Measurements from ENCODE around the gene HSPA1L.
"Not testable (repeated sequence)": the region's sequence is repeated elsewhere in the genome, so short reads cannot be mapped to it uniquely, and the experiment has no call there.

Gene HSPA1L

DNA sequence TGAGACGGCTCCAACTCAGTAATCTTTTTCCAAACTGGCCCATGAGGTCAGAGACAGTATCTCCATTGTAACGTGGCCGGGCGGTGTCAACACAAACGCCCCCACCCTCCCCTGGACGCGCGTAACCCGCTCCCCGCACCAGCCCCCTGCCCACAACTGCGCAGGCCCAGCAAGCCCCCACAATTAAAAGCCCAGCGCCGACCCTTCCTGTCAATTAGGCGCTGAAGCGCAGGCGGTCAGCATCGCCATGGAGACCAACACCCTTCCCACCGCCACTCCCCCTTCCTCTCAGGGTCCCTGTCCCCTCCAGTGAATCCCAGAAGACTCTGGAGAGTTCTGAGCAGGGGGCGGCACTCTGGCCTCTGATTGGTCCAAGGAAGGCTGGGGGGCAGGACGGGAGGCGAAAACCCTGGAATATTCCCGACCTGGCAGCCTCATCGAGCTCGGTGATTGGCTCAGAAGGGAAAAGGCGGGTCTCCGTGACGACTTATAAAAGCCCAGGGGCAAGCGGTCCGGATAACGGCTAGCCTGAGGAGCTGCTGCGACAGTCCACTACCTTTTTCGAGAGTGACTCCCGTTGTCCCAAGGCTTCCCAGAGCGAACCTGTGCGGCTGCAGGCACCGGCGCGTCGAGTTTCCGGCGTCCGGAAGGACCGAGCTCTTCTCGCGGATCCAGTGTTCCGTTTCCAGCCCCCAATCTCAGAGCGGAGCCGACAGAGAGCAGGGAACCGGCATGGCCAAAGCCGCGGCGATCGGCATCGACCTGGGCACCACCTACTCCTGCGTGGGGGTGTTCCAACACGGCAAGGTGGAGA lies at the start of gene HSPA1L, which contains the start of gene HSPA1A:
Gene HSPA1L, minus strand, starts transcription at position 259 of the 814 bp plus-strand sequence. CDS start 3,311 bp downstream, outside the sequence.
Gene HSPA1A, plus strand, starts transcription at position 519 of the 814 bp plus-strand sequence. Its CDS starts 214 bp downstream, at position 733.
- DNase-seq: peak; percentile 93

DNA sequence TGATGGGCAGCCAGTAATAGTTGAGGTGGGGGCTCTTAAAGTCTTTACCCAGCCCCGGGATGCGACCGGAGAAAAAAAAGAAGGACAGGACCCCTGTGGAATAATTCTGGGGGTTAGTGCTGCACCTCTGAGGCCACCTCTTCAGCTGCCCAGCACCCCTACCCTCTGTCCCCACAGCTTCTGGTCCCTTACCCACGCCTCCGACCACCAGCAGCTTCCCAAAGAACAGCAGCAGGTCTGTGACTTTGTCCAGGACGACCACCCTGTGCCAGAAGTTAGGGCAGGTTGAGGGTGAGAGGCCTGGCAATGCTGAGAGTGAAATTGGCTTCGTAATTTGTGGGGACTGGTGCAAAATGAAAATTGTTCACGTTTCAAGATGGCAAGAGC lies 49.7 kb upstream of the HSPA1L start:
- no peak for DNase-seq

DNA sequence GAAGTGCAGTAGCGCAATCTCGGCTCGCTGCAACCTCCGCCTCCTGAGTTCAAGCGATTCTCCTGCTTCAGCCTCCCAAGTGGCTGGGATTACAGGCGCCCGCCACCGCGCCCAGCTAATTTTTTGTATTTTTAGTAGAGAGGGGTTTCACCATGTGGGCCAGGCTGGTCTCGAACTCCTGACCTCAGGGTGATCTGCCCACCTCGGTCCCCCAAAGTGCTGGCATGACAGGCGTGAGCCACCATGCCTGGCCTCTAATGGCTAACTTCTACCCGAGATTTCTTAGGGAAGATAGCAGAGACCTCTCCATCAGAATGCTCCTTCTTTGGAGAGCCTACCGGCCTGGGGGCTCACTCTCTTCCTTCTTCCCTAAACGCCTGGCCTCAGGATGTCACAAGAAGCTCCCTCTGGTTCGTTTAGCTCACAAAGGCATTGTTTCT lies 49.1 kb upstream of the HSPA1L start:
- not testable (repeated sequence) for DNase-seq

DNA sequence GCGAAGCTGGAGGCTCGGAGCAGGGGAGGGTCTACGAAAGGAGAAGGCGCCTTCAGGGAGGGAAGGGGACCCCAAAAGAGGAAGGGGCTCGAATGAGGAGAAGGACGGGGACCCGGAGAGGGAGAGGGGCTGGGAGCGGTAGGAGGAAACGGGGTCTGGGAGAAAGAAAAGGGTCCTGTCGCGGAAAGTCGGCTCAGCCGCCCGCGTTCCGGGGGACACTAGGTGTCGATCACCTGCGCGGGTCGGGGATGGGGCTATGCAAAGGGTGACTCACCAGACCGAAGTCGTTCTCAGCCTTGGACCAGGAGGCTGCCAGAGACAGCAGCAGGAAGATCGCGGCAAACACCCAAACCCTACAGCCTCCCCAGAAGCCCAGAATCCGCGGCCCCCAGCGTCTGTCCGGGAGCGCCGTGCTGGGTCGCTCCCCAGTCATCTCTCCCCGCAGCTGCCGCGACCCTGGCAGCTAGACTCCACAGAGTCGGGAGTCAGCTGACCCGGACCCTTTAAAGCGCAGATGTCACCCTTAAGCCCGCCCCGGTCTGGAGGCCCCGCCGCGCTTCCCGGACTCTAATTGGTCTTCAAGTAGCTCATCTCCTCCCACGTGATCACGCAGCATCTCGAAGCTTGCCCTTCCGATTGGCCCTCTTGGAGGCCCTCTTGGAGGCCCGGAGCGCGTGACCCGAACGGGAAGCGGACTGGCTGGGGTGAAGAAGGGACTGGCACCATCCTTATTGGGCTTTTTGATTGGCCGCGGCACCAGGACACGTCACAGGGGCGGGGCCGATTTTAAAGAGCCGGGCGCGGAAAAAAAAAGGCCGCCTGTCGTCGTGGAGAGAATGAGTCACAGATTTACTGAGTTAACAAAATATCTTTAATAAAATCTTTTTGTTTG lies 47.5 kb upstream of the HSPA1L start, which contains the start of gene NEU1:
Gene NEU1, minus strand, starts transcription at position 478 of the 892 bp plus-strand sequence. Its CDS starts 45 bp downstream, at position 433.
- DNase-seq: peak; percentile 100

DNA sequence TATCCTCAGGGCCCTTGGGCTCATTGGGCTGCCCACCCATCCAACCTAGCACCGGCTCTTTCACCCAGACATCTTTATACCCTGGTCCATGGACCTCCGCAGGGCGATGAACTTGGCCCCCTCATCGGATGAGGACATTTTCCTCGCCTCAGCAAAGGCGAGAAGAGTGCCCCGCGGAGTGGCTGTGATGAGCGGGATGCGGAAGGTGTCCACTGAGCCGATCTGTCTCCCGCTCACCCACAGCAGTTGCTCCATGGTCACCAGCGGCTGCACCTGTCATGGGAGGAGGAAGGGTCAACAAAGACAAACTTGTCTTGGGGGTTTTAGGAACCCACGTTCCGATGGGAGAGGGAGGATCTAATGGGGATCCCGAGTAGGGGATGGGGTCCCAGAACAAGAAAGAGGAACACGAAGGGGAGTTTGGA lies 46.8 kb upstream of the HSPA1L start:
- no peak for DNase-seq

DNA sequence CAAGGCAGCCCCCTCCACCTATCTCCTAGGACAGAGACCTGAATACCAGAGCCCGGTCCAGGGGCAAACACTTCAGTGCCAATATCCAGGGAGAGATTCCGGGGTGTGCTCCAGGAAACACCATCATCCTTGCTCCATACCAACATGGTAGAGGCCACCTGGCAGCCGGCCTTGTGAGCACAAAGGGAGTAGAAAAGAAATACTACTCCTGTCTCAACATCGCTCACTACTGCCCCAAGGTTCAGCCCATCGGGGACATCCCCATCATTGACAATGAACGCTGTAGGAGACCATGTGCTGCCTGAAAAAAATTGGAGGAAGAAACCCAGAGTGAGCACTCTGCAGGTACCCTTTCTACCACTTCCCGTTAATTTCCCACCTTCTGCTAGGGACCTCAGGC lies 46.1 kb upstream of the HSPA1L start:
- no peak for DNase-seq

DNA sequence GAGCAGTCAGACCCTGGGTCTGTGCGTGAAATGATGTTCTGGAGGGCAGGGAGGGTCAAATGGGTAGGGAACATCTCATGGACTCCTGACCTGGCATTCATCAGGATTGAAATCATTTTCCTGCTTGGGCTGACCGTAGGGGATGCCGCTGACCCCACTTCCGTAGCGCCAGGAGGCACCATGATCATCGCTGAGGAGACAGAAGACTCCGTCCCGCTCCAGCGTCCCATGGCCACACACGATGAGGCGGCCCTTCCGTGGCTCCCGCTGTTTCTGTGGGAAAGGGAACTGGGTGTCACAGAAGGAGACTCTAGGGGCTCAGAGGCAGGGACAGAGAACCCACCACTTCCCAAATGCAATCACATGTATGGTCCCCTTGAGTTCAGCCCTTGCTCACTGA lies 45.3 kb upstream of the HSPA1L start:
- no peak for DNase-seq

DNA sequence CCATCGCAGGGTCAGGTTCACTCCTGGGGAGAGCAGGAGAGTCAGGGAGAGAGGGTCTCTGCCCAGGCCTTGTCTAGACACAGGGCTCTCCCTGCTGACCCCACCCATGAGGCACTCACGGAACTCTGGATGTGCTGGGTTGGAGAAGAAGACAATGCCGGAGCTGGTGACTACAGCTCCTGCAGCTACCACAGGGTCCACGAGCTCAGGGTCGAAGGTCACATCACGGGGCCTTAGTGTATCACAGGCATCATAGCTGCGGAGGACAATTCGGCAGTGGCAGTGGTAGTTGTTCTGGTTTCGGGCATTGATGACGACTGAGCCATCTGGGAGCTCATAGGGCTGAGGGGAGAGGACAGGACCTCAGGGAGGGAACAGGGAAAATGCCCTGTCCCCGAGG lies 44.8 kb upstream of the HSPA1L start:
- no peak for DNase-seq

DNA sequence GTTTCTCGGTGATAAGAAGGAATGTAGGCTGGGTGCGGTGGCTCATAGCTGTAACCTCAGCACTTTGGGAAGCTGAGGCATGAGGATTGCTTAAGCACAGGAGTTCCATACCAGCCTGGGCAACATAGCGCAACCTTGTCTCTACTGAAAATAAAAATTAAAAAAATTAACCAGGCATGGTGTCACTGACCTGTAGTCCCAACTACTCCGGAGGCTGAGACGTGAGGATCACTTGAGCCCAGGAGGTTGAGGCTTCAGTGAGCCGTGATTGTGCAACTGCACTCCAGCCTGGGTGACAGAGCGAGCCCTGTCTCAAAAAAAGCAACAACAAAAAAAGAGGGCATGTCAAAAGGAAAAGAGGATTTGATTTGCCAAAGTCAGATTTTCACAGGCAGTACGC lies 43.6 kb upstream of the HSPA1L start:
- no peak for DNase-seq

DNA sequence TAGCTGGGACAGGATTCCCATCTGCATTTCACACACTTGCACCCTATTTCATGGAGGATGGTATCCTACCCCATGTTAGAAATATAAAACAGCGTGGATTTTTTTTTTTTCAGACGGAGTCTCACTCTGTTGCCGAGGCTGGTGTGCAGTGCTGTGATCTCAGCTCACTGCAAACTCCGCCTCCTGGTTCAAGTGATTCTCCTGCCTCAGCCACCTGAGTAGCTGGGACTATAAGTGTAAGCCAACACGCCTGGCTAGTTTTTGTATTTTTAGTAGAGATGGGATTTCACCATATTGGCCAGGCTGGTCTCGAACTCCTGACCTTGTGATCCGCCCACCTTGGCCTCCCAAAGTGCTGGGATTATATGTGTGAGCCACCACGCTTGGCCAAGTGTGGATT lies 42.7 kb upstream of the HSPA1L start:
- not testable (repeated sequence) for DNase-seq

DNA sequence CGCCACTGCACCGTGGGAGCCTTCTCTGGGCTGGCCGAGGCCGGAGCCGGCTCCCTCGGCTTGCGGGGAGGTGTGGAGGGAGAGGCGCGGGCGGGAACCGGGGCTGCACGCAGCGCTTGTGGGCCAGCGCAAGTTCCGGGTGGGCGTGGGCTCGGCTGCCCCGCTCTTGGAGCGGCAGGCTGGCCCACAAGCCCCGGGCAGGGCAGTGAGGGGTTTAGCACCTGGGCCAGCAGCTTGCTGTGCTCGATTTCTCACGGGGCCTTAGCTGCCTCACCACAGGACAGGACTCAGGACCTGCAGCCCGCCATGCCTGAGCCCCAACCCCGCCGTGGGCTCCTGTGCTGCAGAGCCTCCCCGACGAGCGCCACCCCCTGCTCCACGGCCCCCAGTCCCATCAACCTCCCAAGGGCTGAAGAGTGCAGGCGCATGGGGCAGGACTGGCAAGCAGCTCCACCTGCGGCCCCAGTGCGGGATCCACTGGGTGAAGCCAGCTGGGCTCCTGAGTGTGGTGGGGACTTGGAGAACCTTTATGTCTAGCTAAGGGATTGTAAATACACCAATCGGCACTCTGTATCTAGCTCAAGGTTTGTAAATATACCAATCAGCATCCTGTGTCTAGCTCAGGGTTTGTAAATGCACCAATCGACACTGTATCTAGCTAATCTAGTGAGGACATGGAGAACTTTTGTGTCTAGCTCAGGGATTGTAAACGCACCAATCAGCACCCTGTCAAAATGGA lies 37.1 kb upstream of the HSPA1L start:
- not testable (repeated sequence) for DNase-seq

DNA sequence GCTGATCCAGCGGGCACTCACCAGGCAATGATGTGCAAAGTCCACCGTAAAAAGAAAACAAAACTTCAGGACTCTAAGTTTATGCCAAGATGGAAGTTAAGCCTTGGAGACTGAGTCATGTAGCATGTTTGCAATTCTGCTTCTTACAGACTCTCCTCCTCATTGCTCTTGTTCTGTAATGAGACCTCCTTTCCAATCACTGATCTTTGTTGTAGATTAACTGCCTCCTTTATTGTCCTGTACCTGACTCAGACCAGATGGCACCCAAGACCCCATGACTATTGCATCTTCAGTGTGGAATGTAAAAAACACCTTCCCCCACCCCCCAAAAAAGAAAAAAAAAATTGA lies 36.4 kb upstream of the HSPA1L start:
- no peak for DNase-seq

DNA sequence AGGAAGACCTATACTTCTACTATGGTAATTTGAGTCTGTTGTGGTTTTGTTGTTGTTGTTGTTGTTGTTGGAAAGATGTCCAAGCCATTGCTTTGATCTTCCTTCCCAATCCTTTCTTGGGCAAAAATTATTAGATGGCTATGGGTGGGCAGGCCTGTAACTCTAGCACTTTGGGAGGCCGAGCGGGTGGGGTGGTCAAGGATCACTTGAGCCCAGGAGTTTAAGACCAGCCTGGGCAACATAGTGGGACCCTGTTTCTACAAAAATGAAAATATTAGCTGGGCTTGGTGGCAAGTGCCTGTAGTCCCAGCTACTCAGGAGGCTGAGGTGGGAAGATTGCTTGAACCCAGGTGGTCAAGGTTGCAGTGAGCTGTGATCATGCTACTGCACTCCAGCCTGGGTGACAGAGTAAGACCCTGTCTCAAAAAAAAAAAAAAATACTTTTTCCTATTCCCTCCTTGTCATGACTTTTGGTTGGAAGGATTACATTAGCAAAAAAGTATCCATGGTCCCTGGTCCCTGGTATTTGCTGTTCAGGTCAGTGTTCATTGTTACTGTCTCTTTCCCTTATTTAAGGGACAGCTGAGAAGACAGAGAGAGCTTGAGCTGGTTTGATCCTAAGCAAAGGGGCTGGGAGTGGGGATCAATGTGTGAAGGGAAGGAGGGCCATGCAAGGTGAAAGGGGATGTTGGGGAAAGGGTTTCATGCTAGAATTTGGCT lies 35.8 kb upstream of the HSPA1L start:
- no peak for DNase-seq

DNA sequence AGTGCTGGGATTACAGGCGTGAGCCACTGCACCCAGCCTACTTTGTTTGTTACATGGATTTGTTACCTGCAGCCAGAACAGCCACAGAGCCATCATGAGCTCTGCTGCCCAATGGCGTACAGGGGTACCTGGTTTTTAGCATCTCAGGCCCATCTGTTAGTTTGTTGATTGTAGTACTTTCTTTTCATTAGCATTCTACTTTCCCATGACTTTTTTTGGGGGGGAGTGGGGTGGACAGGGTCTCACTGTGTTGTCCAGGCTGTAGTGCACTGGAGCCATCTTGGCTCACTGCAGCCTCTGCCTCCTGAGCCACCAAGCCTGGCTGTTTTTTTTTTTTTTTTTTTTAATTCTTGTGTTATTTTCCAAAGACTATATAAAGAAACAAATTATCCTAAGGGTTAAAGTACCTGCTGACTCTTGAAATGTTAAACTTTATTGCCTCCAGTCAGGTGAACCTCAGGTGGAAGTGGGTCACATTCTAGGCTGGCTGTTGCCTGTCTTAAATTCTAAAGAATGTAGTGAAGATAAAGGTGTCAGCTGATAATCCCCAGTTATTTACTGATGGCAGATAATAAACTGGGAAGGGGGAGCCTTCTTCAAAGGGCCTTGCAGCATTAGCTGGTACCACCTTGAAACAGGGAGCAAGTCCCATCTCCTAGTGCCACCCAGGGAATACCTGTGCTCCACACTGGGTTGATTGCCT lies 32.3 kb upstream of the HSPA1L start:
- no peak for DNase-seq

DNA sequence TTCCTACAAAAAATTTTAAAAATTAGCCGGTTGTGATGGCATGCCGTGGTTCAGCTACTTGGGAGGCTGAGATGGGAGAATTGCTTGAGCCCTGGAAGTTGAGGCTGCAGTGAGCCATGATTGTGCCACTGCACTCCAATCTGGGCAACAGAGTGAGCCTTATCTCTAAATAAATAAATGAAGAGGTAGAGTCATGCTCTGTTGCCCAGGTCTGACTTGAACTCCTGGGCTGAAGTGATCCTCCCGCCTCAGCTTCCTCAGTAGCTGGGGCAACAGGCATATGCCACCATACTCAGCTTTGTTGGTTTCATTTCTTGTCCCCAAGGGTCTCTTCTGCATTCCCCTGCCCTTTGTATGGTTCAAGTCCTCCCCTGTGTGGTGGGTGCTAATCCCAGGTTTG lies 29.4 kb upstream of the HSPA1L start:
- no peak for DNase-seq

DNA sequence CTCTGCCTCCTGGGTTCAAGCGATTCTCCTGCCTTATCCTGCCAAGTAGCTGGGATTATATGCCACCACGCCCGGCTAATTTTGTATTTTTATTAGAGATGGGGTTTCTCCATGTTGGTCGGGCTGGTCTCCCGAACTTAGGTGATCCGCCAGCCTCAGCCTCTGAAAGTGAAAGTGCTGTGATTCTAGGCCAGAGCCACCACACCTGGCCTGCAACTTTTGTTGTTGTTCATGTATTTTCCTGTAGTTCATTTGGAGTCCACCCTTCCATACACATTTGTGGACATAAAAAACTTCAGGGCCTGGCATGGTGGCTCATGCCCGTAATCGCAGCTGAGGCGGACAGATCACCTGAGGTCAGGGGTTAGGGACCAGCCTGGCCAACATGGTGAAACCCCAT lies 27.0 kb upstream of the HSPA1L start:
- no peak for DNase-seq

DNA sequence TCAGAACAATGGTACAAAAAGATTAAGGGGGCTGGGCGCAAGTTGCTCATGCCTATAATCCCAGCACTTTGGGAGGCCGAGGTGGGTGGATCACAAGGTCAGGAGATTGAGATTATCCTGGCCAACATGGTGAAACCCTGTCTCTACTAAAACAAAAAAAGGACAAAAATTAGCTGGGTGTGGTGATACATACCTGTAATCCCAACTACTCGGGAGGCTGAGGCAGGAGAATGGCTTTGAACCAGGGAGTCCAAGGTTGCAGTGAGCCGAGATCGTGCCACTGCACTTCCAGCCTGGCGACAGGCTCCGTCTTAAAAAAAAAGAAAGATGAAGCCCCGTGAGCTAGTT lies 24.7 kb upstream of the HSPA1L start:
- not testable (repeated sequence) for DNase-seq

DNA sequence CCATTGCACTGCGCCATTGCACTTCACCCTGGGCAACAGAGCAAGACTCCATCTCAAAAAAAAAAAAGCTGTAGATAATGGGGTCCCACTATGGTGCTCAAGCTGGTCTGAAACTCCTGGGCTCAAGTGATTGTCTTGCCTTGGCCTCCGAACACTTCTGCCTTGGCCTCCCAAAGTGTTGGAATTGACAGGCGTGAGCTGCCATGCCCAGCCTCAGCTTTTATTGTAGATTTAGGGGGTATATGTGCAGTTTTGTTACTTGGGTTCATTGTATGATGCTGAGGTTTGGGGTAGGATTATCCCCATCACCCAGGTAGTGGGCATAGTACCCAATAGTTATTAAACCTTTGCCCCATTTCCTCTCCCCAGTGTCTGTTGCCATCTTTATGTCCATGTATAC lies 23.9 kb upstream of the HSPA1L start:
- no peak for DNase-seq

DNA sequence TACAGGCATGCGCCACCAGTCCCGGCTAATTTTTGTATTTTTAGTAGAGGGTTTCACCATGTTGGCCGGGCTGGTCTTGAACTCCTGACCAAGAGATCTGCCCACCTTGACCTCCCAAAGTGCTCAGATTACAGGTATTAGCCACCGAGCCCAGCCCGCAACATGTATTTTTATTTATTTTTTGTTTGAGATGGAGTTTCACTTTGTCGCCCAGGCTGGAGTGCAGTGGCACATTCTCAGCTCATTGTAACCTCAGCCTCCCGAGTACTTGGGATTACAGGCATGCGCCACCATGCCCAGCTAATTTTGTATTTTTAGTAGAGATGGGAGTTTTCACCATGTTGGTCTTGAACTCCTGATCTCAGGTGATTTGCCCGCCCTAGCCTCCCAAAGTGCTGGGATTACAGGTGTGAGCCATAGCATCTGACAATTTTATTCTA lies 23.1 kb upstream of the HSPA1L start:
- not testable (repeated sequence) for DNase-seq

DNA sequence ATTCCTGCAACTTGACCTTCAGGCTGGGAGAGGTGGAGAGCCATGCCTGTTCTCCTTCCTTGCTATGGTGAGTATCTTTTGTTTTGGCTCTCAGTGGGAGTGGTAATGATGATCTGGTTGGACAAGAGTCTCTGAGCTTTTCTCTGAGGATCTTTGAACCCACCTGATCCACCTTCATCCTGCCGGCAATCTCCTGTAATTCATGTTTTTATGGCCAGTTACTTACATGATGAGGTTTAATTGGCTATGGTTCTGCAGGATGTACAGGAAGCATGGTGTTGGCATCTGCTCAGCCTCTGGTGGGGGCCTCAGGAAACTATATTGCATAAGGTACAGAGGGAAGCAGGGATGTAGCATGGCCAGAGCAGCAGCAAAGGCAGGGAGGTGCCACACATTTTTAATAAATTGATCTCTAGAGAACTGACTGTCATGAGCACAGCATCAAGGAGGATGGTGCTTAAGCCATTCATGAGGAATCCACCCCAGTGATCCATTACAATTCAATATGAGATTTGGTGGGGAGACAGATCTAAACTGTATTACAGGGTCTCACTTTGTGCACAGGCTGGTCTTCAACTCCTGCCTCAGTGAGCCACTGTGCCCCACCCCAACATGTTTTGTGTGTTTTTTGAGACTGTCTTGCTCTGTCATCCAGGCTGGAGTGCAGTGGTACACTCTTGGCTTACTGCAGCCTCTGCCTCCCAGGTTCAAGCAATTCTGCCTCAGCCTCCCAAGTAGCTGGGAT lies 22.5 kb upstream of the HSPA1L start:
- no peak for DNase-seq
